ENCODE measurements around the gene EXOC6B. TPM values are rescaled to one million over a fixed set of nuclear protein-coding genes. Genes with fewer than 3 reads are reported as not detected.

EXOC6B gene
- total RNA-seq, 1 donor from 2014 or later = 46.1 TPM

- peaks cover 18% of the 10 kb centered on the region for H3K4me1 Mint-ChIP-seq (ENCODE audit: unreplicated experiment)
- no peaks in the 10 kb centered on the region for H3K36me3 Mint-ChIP-seq
- H3K9me3 Mint-ChIP-seq = no peaks in the 10 kb centered on the region
- TF ChIP-seq CTCF (conservative IDR thresholded peaks at IDR 0.05) = no peak
- H3K4me3 Mint-ChIP-seq = no peak overlapping the region
- no peak for DNase-seq (ENCODE audit: extremely low spot score, unreplicated experiment)
- peaks cover 9% of the 10 kb centered on the region for H3K27me3 Mint-ChIP-seq
- no peak overlapping the region for H3K27ac Mint-ChIP-seq
These were observed 692.0 kb downstream of the EXOC6B start for GRCh38 chr2:72133721-72134407.

GRCh38 chr2:72132981-72133720 is 692.7 kb downstream of the EXOC6B start:
- no peak for DNase-seq (ENCODE audit: extremely low spot score, unreplicated experiment)
- H3K36me3 Mint-ChIP-seq = no peaks in the 10 kb centered on the region
- H3K27me3 Mint-ChIP-seq = peaks cover 9% of the 10 kb centered on the region
- peaks cover 18% of the 10 kb centered on the region for H3K4me1 Mint-ChIP-seq (ENCODE audit: unreplicated experiment)
- H3K27ac Mint-ChIP-seq = no peak overlapping the region
- no peaks in the 10 kb centered on the region for H3K9me3 Mint-ChIP-seq
- H3K4me3 Mint-ChIP-seq = no peak overlapping the region
- no peak for TF ChIP-seq CTCF (conservative IDR thresholded peaks at IDR 0.05)

DNA sequence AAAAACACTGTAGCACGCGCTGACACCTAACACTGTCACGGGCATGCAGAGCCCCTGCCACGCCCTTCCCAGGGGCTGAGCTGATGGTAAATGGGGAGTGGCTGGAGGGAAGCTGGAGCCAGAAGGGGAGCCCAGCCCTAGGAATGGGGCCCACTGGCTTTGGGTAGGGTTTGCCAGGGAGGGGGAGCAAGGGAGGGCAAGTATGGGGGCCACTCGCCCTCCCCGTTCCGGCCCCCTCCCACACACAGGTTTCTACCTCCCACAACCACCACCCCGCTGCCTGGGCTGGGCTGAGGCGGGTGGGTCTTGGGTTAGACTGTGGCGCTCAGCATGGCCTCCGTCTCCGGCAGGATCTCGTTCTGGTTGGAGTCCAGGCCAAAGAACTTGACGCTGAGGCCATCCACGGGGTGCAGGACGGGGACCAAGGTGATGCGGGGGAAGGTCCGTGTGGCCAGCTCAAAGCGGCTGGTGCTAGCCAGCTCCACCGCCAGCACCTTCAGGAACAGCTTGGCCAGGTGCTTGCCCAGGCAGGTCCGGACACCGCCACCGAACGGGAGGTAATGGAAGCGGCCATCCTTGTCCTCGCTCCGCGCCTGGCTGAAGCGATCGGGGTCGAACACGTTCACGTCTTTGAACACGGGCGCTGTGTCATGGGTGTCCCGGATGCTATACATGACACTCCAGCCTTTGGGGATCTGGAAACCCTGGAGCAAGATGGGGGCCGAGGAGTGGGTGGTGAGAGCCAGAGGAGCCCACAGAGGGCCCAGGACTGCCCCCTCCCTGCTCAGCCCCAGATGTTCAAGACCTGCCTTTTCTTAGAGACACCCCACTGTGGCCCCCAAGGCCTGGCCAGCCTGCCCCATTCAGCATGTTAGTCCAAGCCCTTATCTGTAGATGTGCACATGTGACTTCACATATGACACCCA is 693.7 kb downstream of the EXOC6B start:
- Mint-ChIP-seq H3K4me3 (no peak overlapping the region), H3K27ac (no peak overlapping the region), H3K36me3 (no peaks in the 10 kb centered on the region), H3K9me3 (no peaks in the 10 kb centered on the region), H3K27me3 (peaks cover 9% of the 10 kb centered on the region), H3K4me1 (ENCODE audit: unreplicated experiment) (peaks cover 14% of the 10 kb centered on the region)
- no peak for TF ChIP-seq CTCF (conservative IDR thresholded peaks at IDR 0.05)
- peak; percentile 66 for DNase-seq (ENCODE audit: extremely low spot score, unreplicated experiment)

DNA sequence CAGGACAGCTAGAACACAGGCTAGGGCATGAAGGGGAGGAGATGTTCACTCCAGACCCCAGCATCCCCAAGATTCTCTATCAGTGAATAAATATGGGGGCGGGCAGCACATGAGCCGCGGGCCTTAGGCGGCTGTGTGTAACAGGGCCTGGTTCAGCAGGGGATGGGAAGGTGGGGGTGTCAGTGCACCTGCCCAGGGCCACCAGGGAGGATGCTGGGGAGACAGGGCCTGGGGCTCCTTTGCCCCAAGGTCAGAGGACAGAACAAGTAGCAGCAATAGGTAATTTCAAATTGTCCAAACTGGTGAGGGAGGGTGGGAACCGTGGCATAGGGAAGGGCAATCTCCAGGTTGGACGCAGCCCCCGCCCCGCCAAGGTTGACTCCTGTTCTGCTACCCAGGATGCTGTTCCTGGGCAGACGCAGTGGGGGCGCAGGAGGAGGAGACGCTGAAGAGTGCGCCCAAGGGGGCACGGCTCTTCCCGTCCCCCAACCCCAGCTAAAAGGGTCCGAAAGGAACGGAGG is 694.4 kb downstream of the EXOC6B start:
- Mint-ChIP-seq H3K27ac (no peak overlapping the region), H3K36me3 (no peaks in the 10 kb centered on the region), H3K4me3 (no peak overlapping the region), H3K4me1 (ENCODE audit: unreplicated experiment) (peaks cover 14% of the 10 kb centered on the region), H3K27me3 (peaks cover 9% of the 10 kb centered on the region), H3K9me3 (no peaks in the 10 kb centered on the region)
- TF ChIP-seq CTCF (conservative IDR thresholded peaks at IDR 0.05) = no peak
- peak; percentile 66 for DNase-seq (ENCODE audit: extremely low spot score, unreplicated experiment)

GRCh38 chr2:72130659-72131360 is 695.0 kb downstream of the EXOC6B start:
- no peak overlapping the region for H3K4me3 Mint-ChIP-seq
- no peaks in the 10 kb centered on the region for H3K9me3 Mint-ChIP-seq
- H3K4me1 Mint-ChIP-seq (ENCODE audit: unreplicated experiment) = peaks cover 14% of the 10 kb centered on the region
- TF ChIP-seq CTCF (conservative IDR thresholded peaks at IDR 0.05) = no peak
- peak; percentile 66 for DNase-seq (ENCODE audit: extremely low spot score, unreplicated experiment)
- peaks cover 9% of the 10 kb centered on the region for H3K27me3 Mint-ChIP-seq
- no peaks in the 10 kb centered on the region for H3K36me3 Mint-ChIP-seq
- H3K27ac Mint-ChIP-seq = no peak overlapping the region
